OCI-LY3 (cell line): ENCODE data around the gene TTLL11.

Experiments
- EZH2phosphoT487 ChIP-seq: fragments of 200-600 bp; shearing (Covaris generic); IDR thresholded peaks from 2 replicates; pipeline ENCODE4 v1.6.1; 2018; ENCODE audit warnings: antibody characterized with exemption, mixed run types, low read depth
- TF ChIP-seq, protein P1 (sequence below): fragments of 200-600, 300-600 bp; sonication (generic); IDR thresholded peaks from 2 replicates; pipeline ENCODE4 v1.5.1; 2014; ENCODE audit warnings: antibody characterized with exemption, low read length, low read depth

DNA sequence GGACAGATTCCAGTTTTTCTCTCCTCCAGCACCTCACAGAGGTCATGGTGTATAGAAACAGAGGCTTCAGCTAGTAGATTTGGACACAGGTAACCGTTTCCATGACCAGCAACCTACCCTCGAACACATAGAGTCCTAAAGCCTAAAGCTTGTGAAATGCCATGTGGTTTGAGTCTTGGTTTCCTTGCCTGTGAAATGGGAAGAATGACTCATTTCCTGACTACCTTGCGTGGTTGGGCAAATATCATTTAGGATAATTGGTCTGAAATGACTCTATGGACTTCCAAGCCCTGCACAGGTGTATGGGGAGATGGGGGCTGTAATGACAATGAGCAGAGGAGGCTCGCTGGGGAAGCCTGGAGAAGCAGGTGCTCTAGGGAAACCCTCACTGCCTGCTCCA is 134.6 kb downstream of the TTLL11 start:
- TF ChIP-seq, protein P1, sequence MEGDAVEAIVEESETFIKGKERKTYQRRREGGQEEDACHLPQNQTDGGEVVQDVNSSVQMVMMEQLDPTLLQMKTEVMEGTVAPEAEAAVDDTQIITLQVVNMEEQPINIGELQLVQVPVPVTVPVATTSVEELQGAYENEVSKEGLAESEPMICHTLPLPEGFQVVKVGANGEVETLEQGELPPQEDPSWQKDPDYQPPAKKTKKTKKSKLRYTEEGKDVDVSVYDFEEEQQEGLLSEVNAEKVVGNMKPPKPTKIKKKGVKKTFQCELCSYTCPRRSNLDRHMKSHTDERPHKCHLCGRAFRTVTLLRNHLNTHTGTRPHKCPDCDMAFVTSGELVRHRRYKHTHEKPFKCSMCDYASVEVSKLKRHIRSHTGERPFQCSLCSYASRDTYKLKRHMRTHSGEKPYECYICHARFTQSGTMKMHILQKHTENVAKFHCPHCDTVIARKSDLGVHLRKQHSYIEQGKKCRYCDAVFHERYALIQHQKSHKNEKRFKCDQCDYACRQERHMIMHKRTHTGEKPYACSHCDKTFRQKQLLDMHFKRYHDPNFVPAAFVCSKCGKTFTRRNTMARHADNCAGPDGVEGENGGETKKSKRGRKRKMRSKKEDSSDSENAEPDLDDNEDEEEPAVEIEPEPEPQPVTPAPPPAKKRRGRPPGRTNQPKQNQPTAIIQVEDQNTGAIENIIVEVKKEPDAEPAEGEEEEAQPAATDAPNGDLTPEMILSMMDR, result no peak
- TF ChIP-seq EZH2phosphoT487, result no peak
